Activated CD8-positive, alpha-beta memory T cell treated with anti-CD3 and anti-CD28 coated beads for 1 hour (primary cell): ENCODE measurements around the gene CC2D2B.
A peak's percentile ranks its signal among the peaks of the same experiment; 100 is the strongest.
"Not testable (repeated sequence)": the region's sequence is repeated elsewhere in the genome, so short reads cannot be mapped to it uniquely, and the experiment has no call there.

Experiments
- DNase-seq, 2 donors: peaks; one replicate each; pipeline ENCODE4 v3.0.0-alpha.2; 2020; ENCODE audit warnings: low read depth in 1 of 2; ENCODE audit errors: extremely low read depth in 1 of 2

The CC2D2B gene

DNA sequence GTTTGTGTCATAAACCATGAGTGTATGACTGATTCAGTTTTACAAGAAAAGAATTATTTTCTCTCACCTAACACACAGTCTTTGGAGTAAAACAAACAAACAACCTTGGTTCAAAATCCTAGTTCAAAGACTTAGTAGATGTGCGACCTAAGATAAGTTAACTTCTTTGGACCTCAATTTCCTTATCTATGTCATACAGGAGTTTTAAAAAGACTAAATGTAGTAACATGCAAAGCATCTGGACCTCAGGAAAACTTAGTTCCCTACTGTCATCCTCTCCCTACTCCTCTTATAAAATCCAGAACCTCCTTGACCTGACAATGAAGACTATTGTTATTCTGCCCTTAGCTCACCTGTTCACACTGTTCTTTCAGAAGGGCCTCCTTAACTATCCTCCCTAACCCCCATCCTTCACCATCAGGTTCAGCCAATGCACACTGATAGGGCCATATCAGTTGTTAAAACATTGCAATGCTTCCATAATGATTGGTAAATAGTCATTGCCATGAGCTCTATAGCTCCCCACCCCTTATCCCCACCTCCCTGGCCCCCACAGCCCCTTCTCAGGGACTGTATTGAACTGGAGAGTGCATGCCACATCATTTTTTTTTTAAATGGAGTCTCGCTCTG is 106.8 kb downstream of the CC2D2B start:
- no peak for DNase-seq

DNA sequence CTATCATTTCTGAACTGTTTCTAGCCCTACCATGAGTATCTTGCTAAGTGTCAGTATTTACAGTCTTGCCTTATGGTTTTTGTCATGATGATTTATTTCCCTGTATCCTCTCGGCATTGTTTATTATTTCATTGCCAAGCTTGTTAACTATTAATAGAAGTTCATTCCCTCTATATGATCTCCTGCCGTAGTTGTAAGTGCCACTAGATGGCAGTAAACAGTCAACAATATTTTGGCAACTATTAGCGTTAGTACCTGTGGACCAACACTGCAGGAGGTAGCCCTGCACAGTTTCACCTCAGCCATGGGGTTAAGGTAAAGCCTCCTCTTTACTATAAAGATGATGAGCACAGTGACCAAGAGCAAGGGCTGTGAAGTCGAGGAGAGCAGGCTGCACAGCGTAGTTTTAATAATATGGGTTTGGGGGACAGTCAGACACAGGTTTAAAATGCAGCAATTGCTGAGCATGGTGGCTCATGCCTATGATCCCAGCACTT is 109.5 kb downstream of the CC2D2B start:
- no peak for DNase-seq

- DNase-seq, result no peak
Measured at GRCh38 chr10:96021332-96021731, 113.6 kb downstream of the CC2D2B start.

GRCh38 chr10:96022739-96023138 is 115.0 kb downstream of the CC2D2B start:
- no peak for DNase-seq

- no peak for DNase-seq
Measured at GRCh38 chr10:96023168-96023567, 115.4 kb downstream of the CC2D2B start.

- no peak for DNase-seq
Measured at GRCh38 chr10:96025566-96025965, 117.8 kb downstream of the CC2D2B start.

GRCh38 chr10:96034625-96035024 is 126.8 kb downstream of the CC2D2B start:
- DNase-seq, result no peak

- DNase-seq, result no peak
Measured at GRCh38 chr10:96038476-96039387, 131.0 kb downstream of the CC2D2B start.

GRCh38 chr10:96041146-96041545 is 133.4 kb downstream of the CC2D2B start:
- no peak for DNase-seq

DNA sequence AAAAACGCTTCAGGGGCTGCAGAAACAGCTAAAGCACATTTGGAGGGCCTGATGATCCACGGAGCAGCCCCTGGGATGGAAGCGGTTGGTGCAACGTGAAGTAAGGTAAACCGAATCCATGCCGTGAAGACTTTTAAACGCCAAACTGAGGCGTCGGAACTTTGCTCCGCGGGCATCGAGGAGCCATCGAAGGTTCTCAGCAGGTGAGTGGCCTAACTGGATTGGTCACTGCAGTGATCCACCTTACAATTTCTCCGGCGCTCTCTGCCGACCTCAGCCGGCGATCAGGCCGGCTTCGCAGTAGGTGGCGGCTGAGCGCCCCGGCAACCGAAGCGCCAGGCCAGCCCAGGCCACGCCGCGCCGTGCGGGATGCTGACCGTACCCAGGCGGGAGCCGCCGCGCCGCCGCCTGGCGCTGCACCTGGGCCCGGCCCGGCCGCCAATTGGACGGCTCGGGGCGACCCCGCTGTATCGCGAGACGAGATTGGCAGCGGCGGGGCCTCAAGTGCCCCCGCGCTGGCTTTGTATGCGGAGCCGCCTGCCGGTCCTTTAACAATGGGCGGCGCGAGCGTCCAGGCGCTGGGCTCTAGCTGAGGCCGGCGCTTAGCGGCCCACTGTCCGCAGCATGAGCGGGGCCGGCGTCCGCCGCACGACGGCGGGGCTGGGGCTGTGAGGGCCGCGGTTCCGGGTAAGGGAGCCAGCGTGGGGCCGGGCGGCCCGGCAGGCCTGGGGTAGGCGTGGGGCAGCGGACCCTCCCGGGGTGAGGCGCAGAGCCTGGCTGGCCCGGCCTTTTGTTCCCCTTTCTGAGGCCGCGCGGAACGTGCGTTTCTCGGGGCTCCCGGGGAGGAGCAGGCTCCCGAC is 135.5 kb downstream of the CC2D2B start, which contains the start of gene CCNJ:
CCNJ (plus strand) TSS at position 551 of the 860 bp plus-strand sequence. CDS start 811 bp downstream, outside the sequence.
- peak; percentile 57 to 74 for DNase-seq

GRCh38 chr10:96043893-96044715 is 136.3 kb downstream of the CC2D2B start:
- DNase-seq, result peak; percentile 13 to 14

GRCh38 chr10:96044736-96045135 is 137.0 kb downstream of the CC2D2B start:
- no peak for DNase-seq

DNA sequence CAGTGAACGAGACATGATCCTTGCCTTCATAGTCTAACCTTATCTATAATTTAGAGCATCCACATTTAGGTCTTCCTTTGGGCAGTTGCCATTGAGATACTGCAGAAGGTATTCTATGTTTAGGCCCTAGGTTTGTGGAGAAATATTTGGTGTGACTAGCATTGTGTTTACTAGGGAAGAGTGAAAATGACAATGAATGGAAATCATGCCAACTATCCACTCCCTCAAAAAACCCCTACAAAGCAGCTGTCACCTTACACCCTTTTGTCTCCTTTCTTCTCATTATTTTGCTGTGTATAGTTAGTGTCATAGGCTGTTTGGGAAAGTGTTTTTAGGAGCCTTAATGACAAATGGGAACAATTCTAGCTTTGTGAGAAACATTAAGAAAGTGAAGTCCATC is 138.8 kb downstream of the CC2D2B start:
- no peak for DNase-seq

DNA sequence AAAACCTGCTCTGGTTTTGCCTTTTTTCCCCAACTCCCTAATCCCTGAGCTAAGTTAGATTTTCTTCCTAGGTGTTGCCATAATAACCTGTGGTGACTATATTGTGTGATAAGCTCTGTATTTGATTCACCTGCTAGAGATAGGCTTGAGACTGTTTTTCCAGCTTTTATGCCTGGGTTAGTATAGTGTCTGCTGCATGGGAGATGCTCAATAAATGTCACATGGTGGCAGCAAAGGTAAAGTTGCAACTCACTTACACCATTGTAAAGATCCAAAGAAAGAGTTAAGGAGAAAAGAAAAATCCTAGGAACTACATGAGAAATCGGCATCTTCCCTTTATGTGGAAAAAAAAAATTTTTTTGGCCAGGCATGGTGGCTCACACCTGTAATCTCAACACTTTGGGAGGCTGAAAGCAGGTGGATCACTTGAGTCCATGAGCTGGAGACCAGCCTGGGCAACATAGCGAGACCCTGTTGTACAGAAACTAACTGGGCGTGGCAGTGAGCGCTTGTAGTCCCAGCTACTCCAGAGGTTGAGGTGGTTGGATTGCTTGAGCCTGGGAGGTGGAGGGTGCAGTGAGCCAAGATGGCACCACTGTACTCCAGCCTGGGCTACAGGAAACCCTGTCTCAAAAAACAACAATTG is 139.4 kb downstream of the CC2D2B start:
- no peak for DNase-seq

GRCh38 chr10:96047925-96048324 is 140.2 kb downstream of the CC2D2B start:
- DNase-seq, result not testable (repeated sequence)

DNA sequence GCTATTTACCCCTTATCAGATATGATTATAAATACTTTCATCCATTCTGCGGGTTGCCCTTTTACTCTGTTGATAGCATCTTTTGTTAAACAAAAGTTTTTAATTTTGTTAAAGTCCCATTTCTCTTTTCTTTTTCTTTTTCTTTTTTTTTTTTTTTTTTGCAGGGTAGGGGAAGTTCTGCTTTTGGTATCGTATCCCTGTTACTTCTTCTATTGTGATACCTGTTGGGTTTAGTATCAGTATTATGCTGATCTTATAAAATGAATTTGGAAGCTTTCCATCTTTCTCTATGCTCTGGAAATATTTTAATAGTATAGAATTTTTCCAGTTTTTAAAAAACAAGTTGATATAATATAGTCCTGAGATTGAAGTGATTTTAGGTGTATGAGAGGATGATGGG is 141.6 kb downstream of the CC2D2B start:
- no peak for DNase-seq

DNA sequence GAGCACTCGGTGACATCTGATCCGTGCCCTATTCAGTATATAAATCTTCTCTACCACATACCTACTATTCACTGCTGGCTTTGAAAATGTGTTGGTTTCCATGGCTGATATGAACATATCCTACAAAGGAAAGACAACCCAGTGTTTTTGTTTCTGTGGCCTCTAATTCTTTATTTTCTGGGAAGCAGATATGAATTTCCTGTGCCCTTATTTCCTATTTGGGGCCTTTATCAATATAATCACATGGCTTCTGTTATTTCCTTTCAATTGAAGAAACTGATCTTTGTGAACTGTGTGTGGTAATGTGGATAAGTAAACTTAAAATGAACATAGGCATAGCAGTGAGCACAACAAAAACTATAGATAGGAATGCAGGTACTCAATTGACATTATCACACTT is 146.2 kb downstream of the CC2D2B start:
- no peak for DNase-seq

GRCh38 chr10:96056787-96057186 is 149.0 kb downstream of the CC2D2B start:
- DNase-seq, result no peak

DNA sequence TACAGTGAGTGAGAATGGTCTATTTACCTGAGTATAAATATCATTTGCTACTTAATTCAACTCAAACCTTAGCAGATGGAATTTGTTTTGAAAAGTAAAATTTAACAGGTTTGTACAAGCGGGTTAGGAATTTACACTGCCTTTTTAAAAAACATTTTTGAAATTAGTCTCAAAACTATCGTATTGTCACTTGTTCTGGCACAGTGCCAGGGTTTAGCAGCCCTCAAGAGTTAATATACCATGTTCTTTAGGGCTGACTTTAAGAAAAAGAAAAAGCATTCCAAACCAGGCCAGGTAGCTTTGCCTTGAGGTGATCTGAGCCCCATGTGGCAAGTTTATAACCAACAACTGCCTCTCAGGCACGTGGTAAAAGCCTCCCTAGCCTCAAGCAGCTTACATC is 153.5 kb downstream of the CC2D2B start:
- DNase-seq, result no peak

DNA sequence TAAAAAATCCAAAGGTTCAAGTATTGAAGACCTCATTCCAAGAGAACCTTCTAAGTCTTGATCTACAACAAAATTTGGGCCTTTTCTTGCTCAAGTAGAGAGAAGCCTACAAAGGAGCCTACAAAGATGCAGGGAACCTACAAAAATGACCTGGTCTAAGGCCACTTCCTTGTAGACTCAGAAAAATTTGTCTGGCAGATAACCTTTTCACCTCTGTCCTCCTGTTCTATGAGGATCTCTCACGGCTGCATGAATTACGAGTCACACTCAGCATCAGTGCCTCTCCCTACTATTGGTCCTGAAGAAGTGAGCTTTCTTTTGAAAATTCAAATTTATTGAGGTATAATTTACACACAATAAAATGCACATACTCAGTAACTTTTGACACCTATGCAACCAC is 164.9 kb downstream of the CC2D2B start:
- DNase-seq, result no peak
